OCI-LY3 (cell line): Measurements from ENCODE around the gene HSF4.

Experiments used
- EZH2phosphoT487 ChIP-seq: fragments of 200-600 bp; shearing (Covaris generic); IDR thresholded peaks from 2 replicates; pipeline ENCODE4 v1.6.1; 2018; ENCODE audit warnings: antibody characterized with exemption, mixed run types, low read depth
- TF ChIP-seq, protein P1 (sequence below): fragments of 200-600, 300-600 bp; sonication (generic); IDR thresholded peaks from 2 replicates; pipeline ENCODE4 v1.5.1; 2014; ENCODE audit warnings: antibody characterized with exemption, low read length, low read depth

DNA sequence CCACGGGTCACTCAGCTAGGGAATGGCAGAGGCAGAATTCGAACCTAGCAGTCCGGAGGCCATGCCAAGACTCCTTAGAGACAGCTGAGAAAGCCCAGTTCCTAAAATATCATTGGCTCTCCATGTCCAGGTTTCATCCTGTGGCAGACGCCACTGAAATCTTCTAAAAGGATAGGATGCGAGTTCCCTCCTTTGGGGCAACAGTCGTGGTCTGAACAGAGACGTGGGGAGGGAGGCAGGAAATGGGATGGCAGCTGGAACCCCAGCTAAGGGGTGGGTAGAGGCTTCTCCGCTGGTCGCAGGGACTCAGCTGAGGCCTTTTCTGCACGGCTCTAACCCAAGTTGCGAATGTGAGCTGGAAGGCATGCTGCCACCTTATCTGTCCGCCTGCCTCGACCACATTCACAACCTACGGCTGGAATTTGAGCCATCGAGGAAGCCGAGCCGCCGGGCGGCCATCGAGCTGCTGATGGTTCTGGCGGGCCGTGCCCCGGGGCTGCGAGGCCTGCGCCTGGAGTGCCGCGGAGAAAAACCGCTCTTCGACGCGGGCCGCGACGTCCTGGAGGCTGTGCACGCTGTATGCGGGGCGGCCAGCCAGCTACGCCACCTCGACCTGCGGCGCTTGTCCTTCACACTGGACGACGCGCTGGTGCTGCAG, 1.9 kb upstream of the HSF4 start:
- TF ChIP-seq, protein P1, sequence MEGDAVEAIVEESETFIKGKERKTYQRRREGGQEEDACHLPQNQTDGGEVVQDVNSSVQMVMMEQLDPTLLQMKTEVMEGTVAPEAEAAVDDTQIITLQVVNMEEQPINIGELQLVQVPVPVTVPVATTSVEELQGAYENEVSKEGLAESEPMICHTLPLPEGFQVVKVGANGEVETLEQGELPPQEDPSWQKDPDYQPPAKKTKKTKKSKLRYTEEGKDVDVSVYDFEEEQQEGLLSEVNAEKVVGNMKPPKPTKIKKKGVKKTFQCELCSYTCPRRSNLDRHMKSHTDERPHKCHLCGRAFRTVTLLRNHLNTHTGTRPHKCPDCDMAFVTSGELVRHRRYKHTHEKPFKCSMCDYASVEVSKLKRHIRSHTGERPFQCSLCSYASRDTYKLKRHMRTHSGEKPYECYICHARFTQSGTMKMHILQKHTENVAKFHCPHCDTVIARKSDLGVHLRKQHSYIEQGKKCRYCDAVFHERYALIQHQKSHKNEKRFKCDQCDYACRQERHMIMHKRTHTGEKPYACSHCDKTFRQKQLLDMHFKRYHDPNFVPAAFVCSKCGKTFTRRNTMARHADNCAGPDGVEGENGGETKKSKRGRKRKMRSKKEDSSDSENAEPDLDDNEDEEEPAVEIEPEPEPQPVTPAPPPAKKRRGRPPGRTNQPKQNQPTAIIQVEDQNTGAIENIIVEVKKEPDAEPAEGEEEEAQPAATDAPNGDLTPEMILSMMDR, result no peak
- no peak for TF ChIP-seq EZH2phosphoT487
